Fibroblast of lung (primary cell): ENCODE results near the gene GAS7.

Experiments
- CTCF ChIP-seq, 2 donors: IDR thresholded peaks in 1 of 2; conservative IDR thresholded peaks in 1 of 2; 1 replicate in 1 of 2; 2 replicates in 1 of 2; pipeline ENCODE4 v1.5.1; 2011 to 2012; ENCODE audit warnings: low read length in 2 of 2, control low read depth in 1 of 2, inconsistent platforms in 1 of 2, low read depth in 1 of 2, mild to moderate bottlenecking in 1 of 2
- EZH2 ChIP-seq: IDR thresholded peaks from 2 replicates; pipeline ENCODE4 v1.5.1; 2012; ENCODE audit warnings: low read length, control low read depth, mild to moderate bottlenecking; ENCODE audit errors: missing control alignments

GRCh38 chr17:10092595-10092994 lies 105.8 kb downstream of the GAS7 start:
- no peak for TF ChIP-seq CTCF (conservative IDR thresholded peaks at IDR 0.05 in 1 of 2, IDR thresholded peaks at IDR 0.05 in 1 of 2; ENCODE audit: low read depth in 1 of 2, low read length in 2 of 2)
- no peak for TF ChIP-seq EZH2
